DMS153 treated with DMSO at 0.1 percent for 48 hours (cell line): Measurements from ENCODE around the gene MYO7B.

ENCODE experiments used
- DNase-seq: peaks from one replicate; lab custom pipeline; 2025; ENCODE audit not compliant: unreplicated experiment; lab: John Stamatoyannopoulos, UW

The MYO7B gene

DNA sequence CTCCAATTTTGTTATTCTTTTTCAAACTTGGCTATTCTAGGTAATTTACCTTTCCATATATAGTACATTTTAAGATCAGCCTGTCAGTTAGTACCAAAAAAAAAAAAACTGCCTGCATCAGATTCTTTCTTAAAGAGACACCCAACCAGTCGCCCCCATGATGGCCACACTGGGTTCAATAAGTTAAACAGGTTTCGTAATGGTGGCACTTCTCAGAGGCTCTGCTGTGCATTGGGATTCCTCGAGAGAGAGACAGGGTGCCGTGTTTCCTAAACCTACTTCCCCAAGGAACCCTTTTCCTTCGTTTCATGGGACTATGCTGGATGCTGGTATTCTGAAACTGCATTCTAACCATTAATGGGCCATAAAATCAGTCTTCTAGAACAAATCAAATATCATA is 37.4 kb downstream of the MYO7B start:
- no peak for DNase-seq

DNA sequence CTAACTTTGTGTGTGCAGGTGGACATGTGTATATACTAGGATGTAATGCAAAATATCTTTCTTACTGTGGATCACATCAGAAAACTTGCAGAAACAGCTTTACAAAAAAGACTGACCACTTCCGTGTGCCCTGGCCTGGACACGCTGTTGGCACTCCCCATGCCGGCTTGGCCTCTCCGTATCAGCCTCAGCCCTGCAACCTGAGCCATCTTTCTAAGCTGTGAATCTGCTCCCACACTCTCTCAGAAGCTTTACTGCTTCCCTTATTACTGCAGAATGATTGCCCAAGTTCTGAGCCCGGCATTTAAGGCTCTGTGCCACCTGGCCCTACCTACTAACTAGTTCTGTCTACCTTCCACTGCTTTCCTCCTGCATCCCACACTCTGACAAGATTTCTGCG is 37.8 kb downstream of the MYO7B start:
- DNase-seq, result no peak

GRCh38 chr2:127573771-127574170 is 38.3 kb downstream of the MYO7B start:
- no peak for DNase-seq

DNA sequence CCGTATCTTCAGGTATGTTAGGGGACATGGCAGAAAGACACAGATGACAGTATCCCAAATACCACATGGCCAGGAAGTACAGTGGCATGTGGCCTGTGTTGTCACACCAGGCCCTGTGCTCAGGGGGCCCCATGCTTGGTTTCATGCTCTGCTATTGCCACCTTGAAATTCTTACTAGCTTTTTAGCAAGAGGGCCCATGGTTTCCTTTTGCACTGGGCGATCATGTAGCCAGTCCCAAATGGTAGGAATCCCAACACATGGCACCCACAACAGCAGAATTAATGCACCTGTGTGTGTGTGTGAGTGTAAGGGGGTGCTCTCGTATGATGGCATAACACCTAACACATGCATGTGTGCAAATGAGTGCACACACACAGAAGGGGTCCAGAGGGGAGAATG is 39.2 kb downstream of the MYO7B start:
- no peak for DNase-seq

- DNase-seq, result no peak
Measured at GRCh38 chr2:127575185-127575765, 39.8 kb downstream of the MYO7B start.

GRCh38 chr2:127575941-127576432 is 40.5 kb downstream of the MYO7B start:
- DNase-seq, result no peak

GRCh38 chr2:127576433-127577207 is 41.1 kb downstream of the MYO7B start:
- no peak for DNase-seq

- no peak for DNase-seq
Measured at GRCh38 chr2:127577208-127577475, 41.7 kb downstream of the MYO7B start.

DNA sequence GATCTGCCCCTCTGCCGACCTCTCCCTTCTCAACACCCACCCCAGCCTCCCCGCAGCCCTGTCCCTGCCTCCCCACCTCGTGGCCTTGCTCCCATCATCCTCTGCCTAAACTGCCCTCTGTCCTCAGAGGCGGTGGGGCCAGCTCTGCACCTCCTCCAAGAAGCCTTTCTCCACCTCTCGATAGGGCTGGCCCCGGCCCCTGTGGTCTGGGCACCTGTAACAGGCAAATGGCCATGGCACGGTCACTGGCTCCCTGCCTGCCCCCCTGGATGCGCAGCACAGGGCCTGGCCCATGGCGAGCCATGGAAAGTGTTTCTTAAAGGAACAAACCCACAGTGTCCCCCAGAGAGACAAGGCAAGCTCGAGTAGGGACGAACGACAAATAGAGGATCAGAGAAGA is 42.0 kb downstream of the MYO7B start:
- no peak for DNase-seq

GRCh38 chr2:127577973-127578372 is 42.5 kb downstream of the MYO7B start:
- DNase-seq, result no peak

DNA sequence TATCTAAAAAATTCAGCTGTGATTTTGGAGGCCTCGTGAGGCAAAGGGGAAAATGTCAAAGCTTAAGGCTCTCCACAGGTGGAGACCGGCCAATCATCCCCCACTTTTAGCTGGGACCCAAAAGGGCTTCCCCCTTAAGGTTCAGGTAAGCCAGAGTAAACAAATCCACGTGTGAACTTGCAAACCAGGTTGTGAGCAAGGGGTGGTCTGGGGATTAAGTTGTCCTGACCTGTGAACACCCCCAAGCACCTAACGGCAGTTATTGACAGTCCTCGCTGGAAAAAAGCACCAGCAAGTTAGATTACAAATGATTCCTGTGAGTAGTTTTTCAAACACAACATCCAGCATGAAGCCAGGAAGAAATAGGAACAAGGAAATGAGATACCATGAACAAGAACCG is 42.9 kb downstream of the MYO7B start:
- DNase-seq, result no peak

DNA sequence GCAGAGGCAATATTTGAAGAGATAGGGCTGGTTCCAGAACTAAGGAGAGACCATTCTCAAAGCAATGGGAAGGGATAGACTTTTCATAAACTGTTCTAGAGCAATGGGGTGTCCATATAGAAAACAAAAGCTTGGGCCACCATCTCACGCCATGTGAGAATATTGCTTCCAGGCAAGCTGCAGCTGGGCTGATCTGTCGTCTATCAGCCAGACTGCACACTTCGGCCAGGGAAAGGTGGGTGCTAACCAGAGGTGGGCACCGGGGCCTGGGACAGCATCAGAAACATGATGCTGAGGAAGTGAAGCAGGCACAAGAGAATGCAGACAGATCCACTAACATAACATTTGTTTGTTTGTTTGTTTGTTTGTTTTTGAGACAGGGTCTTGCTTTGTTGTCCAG is 43.7 kb downstream of the MYO7B start:
- no peak for DNase-seq

GRCh38 chr2:127580167-127581049 is 44.9 kb downstream of the MYO7B start:
- no peak for DNase-seq

- DNase-seq, result no peak
Measured at GRCh38 chr2:127581050-127581345, 45.5 kb downstream of the MYO7B start.

DNA sequence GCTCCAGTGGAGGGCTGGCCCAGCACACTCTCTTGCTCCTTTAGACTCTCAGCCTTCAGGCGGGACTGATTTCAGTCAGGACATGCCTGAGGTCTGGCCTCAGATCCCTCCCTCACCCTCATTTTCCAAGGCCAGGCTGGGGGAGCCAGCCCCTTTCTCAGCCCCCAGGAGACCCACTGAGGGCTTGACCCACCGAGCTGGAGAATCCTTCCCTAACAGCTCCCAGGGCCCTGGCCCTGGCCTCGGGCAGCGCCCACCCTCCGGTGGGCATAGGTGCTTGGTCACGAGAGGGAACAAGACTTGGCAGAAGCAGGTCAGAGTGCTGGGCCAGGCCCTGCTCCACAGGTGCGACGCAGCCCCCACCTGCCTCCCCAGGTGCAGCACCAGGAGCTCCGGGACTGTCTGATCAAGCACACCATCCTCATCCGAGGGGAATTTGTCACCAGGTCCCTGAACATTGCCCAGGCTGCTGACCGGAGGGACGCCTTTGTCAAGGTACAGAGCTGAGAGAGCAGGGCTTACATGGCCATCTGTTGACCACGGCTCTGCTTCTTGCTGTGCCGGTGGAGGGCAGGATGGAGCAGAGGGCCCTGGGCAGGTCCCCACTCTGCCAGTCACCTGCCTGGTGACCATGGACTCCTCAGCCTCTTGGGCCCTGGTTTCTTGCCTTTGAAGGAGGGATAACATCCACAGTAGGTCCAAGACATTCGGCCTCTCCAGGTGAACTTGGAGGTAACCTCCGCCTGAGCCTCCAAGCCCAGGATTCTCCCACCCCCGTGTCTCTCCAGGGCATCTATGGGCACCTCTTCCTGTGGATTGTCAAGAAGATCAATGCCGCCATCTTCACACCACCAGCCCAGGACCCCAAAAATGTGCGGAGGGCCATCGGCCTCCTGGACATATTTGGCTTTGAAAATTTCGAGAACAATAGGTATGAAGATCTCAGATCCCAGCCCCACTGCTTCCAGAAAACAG is 46.3 kb downstream of the MYO7B start:
- no peak for DNase-seq

DNA sequence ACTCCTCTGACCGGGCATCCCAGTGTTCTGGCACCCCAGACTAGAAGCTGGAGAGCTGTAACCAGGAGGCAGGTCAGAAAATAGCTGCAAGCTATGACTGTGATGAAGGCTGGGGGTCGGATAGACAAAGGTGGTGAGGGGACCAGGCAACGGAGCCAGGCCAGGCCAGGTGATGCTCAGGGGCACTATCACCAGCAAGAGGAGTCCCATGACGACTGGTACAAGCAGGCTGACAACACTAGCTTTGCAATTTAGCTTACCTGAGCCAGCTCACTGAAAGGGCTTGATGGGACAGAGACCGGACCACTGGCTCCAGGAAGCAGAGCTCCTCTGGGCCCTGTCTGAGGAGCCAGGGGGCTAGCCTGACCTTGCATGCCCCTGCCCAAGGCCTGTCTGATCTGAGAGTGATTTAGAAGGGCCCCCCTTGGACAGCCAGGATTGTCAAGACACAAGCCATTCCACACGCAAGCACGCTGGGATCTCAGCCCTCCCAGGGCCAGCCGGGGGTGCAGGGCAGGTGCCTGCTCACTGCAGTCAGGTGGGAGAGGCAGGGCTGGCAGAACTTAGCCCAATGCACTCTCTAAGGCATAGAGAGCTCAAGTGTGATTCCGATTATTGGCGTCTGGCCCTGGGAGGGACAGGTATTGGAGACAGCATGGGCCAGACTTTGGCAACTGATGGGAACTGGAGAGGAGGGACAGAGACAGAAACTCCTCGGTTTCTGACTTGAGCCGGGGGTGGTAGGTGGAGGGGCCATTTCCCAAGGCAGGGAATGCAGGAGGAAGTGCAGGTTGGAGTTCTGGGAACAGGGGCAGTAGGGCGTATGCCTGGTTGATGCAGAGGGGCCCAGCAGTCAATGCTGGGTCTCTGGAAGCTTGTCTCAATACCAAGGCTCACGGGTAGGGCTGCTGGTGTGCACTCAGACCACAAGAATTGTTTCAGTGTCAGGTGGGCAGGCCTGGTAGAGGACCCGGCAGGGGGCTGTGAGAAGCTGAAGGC is 47.7 kb downstream of the MYO7B start:
- DNase-seq, result no peak

DNA sequence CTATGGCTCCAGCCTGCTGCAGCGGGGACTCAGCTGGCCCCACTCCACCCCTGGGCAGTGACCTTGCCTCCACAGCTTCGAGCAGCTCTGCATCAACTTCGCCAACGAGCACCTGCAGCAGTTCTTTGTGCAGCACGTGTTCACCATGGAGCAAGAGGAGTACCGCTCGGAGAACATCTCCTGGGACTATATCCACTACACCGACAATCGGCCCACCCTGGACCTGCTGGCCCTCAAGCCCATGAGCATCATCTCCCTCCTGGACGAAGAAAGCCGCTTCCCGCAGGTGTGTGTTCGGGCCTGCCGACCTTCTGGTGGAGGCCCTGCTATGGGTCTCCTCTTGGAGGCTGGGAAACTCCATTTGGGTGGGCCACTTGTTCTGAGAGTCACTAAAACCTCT is 48.6 kb downstream of the MYO7B start:
- DNase-seq, result no peak

DNA sequence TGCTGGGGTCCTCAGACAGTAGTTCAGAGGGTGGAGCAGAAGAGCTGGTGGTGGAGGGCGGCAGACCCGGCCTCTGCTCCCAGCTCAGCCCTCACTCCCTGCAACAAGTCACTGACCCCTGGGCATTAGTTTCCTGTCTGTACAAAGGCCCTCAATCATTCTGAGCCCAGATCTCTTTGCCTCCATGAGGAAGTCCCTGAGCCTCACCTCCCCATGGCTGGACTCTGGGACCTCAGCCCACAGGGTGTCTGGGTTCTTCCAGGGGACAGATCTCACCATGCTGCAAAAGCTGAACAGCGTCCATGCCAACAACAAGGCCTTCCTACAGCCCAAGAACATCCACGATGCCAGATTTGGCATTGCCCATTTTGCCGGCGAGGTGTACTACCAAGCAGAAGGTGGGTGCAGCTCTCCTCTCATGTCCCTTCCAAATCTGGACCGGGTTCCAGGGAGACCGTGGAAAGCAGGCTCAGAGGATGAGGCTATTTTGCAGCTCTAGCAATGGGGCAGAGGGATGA is 49.1 kb downstream of the MYO7B start:
- DNase-seq, result no peak

DNA sequence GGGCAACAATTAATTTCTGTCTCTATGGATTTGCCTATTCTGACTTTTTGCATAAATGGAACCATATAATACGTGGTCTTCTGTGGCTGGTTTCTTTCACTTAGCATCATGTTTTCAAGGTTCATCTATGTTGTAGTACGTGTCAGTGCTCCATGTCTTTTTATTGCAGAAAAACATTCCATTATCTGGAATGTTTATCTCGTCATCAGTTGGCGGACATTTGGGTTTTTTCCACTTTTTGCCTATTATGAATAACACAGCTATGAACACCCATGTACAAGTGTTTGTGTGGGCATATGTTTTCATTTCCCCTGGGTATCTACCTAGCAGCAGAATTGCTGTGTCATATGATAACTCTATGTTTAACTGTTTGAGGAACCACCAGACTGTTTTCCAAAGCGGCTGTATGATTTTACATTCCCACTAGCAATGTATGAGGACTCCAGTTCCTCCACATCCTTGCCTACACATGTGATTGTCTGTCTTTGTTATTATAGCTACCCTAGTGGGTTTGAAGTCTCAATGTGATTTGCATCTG is 49.9 kb downstream of the MYO7B start:
- DNase-seq, result no peak
